ENCODE results near the gene TPSAB1.

DNA sequence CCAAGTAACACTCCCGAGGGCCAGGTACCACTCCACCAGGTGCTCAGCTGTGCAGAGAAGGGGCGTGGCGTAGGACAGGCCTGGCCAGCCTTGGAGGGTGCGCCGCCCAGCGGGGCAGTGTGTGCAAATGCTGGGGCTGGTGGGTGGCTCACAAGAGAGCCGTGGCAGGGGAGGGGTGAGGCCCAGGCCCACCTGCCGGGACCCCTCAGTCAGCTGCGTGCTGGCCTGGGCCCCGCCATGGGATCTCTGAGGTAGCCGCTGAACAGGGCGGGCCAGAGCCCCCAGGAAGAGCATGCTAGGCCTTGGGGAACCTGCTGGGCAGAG, 24.2 kb upstream of the TPSAB1 start:
- TF ChIP-seq, protein P1, sequence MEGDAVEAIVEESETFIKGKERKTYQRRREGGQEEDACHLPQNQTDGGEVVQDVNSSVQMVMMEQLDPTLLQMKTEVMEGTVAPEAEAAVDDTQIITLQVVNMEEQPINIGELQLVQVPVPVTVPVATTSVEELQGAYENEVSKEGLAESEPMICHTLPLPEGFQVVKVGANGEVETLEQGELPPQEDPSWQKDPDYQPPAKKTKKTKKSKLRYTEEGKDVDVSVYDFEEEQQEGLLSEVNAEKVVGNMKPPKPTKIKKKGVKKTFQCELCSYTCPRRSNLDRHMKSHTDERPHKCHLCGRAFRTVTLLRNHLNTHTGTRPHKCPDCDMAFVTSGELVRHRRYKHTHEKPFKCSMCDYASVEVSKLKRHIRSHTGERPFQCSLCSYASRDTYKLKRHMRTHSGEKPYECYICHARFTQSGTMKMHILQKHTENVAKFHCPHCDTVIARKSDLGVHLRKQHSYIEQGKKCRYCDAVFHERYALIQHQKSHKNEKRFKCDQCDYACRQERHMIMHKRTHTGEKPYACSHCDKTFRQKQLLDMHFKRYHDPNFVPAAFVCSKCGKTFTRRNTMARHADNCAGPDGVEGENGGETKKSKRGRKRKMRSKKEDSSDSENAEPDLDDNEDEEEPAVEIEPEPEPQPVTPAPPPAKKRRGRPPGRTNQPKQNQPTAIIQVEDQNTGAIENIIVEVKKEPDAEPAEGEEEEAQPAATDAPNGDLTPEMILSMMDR (IDR thresholded peaks at IDR 0.05 in 8 of 11, conservative IDR thresholded peaks at IDR 0.05 in 3 of 11): no peak
- TF ChIP-seq POLR2A (IDR thresholded peaks at IDR 0.05): no peak

Data from spleen (tissue), 7 donors.